Type B pancreatic cell (in vitro differentiated cells): ENCODE data around the gene CNTN4. TPM values are rescaled to one million over a fixed set of nuclear protein-coding genes. Genes with fewer than 3 reads are reported as not detected.

ENCODE experiments used
- DNase-seq: peaks from one replicate; pipeline ENCODE4 v3.0.0; 2021; ENCODE audit warnings: mixed read lengths; ENCODE audit not compliant: unreplicated experiment; ENCODE audit errors: extremely low spot score
- H3K27ac Mint-ChIP-seq: 2 replicates; pipeline ENCODE4 v1.8.0; 2021; ENCODE audit warnings: mild to moderate bottlenecking, mixed read lengths
- H3K27me3 Mint-ChIP-seq: 2 replicates; pipeline ENCODE4 v1.8.0; 2021; ENCODE audit warnings: mixed read lengths
- H3K36me3 Mint-ChIP-seq: 2 replicates; pipeline ENCODE4 v1.8.0; 2021; ENCODE audit warnings: mixed read lengths
- H3K4me1 Mint-ChIP-seq: one replicate; pipeline ENCODE4 v1.8.0; 2021; ENCODE audit warnings: mixed read lengths; ENCODE audit not compliant: unreplicated experiment
- H3K4me3 Mint-ChIP-seq: 2 replicates; pipeline ENCODE4 v1.8.0; 2021; ENCODE audit warnings: mild to moderate bottlenecking, mixed read lengths
- H3K9me3 Mint-ChIP-seq: 2 replicates; pipeline ENCODE4 v1.8.0; 2021; ENCODE audit warnings: mixed read lengths
- CTCF ChIP-seq: fragments of 200-600 bp; sonication (generic); conservative IDR thresholded peaks from 2 replicates; pipeline ENCODE4 v1.5.0; 2021; ENCODE audit warnings: antibody characterized with exemption, mild to moderate bottlenecking
- total RNA-seq: library from RNA; stranded (reverse); gene quantifications from 2 replicates; pipeline ENCODE4 v1.2.1, GENCODE V29; 2021; ENCODE audit warnings: low replicate concordance

Gene CNTN4
- total RNA-seq, 1 donor from 2014 or later, result 29.7 TPM

- Mint-ChIP-seq H3K27me3 (no peaks in the 10 kb centered on the region), H3K9me3 (no peaks in the 10 kb centered on the region), H3K27ac (no peak overlapping the region), H3K4me1 (no peaks in the 10 kb centered on the region), H3K36me3 (no peaks in the 10 kb centered on the region), H3K4me3 (no peak overlapping the region)
- TF ChIP-seq CTCF, result no peak
- no peak for DNase-seq
Observed at GRCh38 chr3:2937055-2937454, 838.4 kb downstream of the CNTN4 start.

- Mint-ChIP-seq H3K4me3 (no peak overlapping the region), H3K9me3 (no peaks in the 10 kb centered on the region), H3K27me3 (no peaks in the 10 kb centered on the region), H3K36me3 (no peaks in the 10 kb centered on the region), H3K27ac (no peak overlapping the region), H3K4me1 (no peaks in the 10 kb centered on the region)
- no peak for TF ChIP-seq CTCF
- DNase-seq, result no peak
Observed at GRCh38 chr3:2937592-2937991, 838.9 kb downstream of the CNTN4 start.

- no peaks in the 10 kb centered on the region for H3K9me3 Mint-ChIP-seq
- no peaks in the 10 kb centered on the region for H3K36me3 Mint-ChIP-seq
- H3K27ac Mint-ChIP-seq, result no peak overlapping the region
- no peaks in the 10 kb centered on the region for H3K4me1 Mint-ChIP-seq
- no peak overlapping the region for H3K4me3 Mint-ChIP-seq
- no peaks in the 10 kb centered on the region for H3K27me3 Mint-ChIP-seq
- TF ChIP-seq CTCF, result no peak
- DNase-seq, result no peak
Observed at GRCh38 chr3:2938711-2939110, 840.0 kb downstream of the CNTN4 start.

- Mint-ChIP-seq H3K27me3 (no peaks in the 10 kb centered on the region), H3K4me1 (no peaks in the 10 kb centered on the region), H3K4me3 (no peak overlapping the region), H3K9me3 (no peaks in the 10 kb centered on the region), H3K36me3 (no peaks in the 10 kb centered on the region), H3K27ac (no peak overlapping the region)
- no peak for DNase-seq
- no peak for TF ChIP-seq CTCF
Observed at GRCh38 chr3:2940062-2940461, 841.4 kb downstream of the CNTN4 start.

- no peak for DNase-seq
- no peak overlapping the region for H3K27ac Mint-ChIP-seq
- H3K27me3 Mint-ChIP-seq, result no peaks in the 10 kb centered on the region
- peaks cover 3% of the 10 kb centered on the region for H3K4me1 Mint-ChIP-seq
- H3K4me3 Mint-ChIP-seq, result no peak overlapping the region
- no peaks in the 10 kb centered on the region for H3K9me3 Mint-ChIP-seq
- TF ChIP-seq CTCF, result no peak
- no peaks in the 10 kb centered on the region for H3K36me3 Mint-ChIP-seq
Observed at GRCh38 chr3:2944628-2945027, 846.0 kb downstream of the CNTN4 start.

- DNase-seq, result no peak
- H3K27ac Mint-ChIP-seq, result no peak overlapping the region
- H3K4me3 Mint-ChIP-seq, result no peak overlapping the region
- H3K27me3 Mint-ChIP-seq, result no peaks in the 10 kb centered on the region
- no peak for TF ChIP-seq CTCF
- H3K9me3 Mint-ChIP-seq, result no peaks in the 10 kb centered on the region
- no peaks in the 10 kb centered on the region for H3K36me3 Mint-ChIP-seq
- peaks cover 3% of the 10 kb centered on the region for H3K4me1 Mint-ChIP-seq
Observed at GRCh38 chr3:2945121-2945520, 846.5 kb downstream of the CNTN4 start.
